GM12891 (cell line): ENCODE measurements around the gene TMEM214.

Experiments used
- POLR2A ChIP-seq: IDR thresholded peaks from 2 replicates; pipeline ENCODE4 v1.6.1; 2011; ENCODE audit warnings: low read depth, low read length, control low read depth
- POLR2AphosphoS5 ChIP-seq: IDR thresholded peaks from 2 replicates; pipeline ENCODE4 v1.6.1; 2011; ENCODE audit warnings: low read depth, low read length, control low read depth
- TAF1 ChIP-seq: IDR thresholded peaks from 2 replicates; pipeline ENCODE4 v1.6.1; 2011; ENCODE audit warnings: low read depth, low read length, control low read depth

GRCh38 chr2:27038012-27038411, 5.2 kb downstream of the TMEM214 start:
- TF ChIP-seq POLR2AphosphoS5 (no peak), POLR2A (no peak), TAF1 (no peak)
